ENCODE measurements around the gene ZDHHC11.

- TF ChIP-seq CTCF (IDR thresholded peaks at IDR 0.05) (no peak), POLR2A (IDR thresholded peaks at IDR 0.05; ENCODE audit: low read depth) (no peak), POLR2AphosphoS5 (IDR thresholded peaks at IDR 0.05) (no peak), EP300 (IDR thresholded peaks at IDR 0.05) (no peak)
Measured at GRCh38 chr5:851553-851952, 767 bp upstream of the ZDHHC11 start.

Measured in esophagus muscularis mucosa (tissue), 4 donors.